GM12872 (cell line): Measurements from ENCODE around the gene PDCD2.

Source experiments
- TF ChIP-seq, protein P1 (sequence below): IDR thresholded peaks from 3 replicates; pipeline ENCODE4 v1.5.1; 2011; ENCODE audit warnings: low read depth, mild to moderate bottlenecking, low read length, moderate library complexity; ENCODE audit not compliant: insufficient read depth

PDCD2 gene, protein sequence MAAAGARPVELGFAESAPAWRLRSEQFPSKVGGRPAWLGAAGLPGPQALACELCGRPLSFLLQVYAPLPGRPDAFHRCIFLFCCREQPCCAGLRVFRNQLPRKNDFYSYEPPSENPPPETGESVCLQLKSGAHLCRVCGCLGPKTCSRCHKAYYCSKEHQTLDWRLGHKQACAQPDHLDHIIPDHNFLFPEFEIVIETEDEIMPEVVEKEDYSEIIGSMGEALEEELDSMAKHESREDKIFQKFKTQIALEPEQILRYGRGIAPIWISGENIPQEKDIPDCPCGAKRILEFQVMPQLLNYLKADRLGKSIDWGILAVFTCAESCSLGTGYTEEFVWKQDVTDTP

DNA sequence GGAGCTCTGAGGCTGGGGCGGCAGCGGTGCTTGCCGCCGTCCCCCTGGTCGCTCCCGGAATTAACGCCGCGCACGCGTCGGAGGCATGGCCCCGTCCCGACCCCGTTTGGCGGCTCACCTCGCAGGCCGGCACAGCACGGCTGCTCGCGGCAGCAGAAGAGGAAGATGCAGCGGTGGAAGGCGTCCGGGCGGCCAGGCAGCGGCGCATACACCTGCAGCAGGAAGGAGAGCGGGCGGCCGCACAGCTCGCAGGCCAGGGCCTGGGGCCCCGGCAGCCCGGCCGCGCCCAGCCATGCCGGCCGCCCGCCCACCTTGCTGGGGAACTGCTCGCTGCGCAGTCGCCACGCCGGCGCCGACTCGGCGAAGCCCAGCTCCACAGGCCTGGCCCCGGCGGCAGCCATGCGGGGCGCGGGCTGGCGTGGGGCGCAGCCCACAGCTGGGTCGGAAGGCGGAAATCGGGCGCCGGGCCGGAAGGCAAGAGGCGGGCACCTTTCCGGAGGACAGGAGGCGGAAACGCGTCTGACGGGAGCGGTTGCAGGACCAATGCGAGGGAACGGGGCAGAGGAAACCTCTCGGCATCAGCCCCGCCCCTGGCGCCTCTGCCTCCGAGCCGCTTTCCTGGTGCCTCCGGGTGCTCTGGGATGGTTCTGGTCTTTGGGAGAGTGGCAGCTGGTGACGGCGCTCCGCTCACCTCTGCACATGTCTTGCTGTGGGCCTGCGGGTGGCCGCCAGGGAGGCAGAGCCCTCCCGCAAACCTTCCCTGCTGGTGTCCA, at the start of gene PDCD2:
TSS of gene PDCD2 (minus strand) at position 457 of the 773 bp plus-strand sequence. CDS start at position 401, 56 bp downstream.
- TF ChIP-seq, protein P1, sequence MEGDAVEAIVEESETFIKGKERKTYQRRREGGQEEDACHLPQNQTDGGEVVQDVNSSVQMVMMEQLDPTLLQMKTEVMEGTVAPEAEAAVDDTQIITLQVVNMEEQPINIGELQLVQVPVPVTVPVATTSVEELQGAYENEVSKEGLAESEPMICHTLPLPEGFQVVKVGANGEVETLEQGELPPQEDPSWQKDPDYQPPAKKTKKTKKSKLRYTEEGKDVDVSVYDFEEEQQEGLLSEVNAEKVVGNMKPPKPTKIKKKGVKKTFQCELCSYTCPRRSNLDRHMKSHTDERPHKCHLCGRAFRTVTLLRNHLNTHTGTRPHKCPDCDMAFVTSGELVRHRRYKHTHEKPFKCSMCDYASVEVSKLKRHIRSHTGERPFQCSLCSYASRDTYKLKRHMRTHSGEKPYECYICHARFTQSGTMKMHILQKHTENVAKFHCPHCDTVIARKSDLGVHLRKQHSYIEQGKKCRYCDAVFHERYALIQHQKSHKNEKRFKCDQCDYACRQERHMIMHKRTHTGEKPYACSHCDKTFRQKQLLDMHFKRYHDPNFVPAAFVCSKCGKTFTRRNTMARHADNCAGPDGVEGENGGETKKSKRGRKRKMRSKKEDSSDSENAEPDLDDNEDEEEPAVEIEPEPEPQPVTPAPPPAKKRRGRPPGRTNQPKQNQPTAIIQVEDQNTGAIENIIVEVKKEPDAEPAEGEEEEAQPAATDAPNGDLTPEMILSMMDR: no peak

DNA sequence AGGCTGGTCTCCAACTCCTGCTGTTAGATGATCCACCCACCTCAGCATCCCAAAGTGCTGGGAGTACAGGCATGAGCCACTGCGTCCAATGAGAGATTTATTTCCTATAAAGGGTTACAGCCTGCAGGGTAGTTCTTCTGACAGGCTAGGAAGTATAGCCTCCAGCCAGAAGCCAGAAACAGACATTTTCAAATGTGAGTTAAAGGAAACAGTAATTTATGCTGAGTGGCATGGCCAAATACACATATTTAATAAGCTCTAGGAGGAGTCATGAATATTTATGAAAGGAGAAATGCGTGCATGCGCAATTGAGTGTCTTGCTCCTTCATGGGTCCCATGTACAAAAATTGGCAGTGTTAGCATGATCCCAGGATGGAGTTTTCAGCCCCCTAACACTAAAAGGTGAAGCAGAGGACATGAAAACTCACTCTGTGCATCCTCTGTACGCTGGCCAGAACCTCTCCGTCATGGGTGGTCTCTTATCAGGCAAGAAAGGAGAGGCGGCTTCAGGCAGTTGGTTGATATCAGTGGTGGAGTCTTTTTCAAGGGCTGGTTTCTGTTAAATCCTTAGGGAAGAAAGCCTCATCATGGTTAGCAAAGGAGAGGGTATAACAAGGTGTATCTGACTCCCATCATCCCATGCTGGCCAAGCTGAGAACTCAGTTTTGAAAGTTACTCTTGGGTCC, 21.3 kb upstream of the PDCD2 start:
- TF ChIP-seq, protein P1: no peak

DNA sequence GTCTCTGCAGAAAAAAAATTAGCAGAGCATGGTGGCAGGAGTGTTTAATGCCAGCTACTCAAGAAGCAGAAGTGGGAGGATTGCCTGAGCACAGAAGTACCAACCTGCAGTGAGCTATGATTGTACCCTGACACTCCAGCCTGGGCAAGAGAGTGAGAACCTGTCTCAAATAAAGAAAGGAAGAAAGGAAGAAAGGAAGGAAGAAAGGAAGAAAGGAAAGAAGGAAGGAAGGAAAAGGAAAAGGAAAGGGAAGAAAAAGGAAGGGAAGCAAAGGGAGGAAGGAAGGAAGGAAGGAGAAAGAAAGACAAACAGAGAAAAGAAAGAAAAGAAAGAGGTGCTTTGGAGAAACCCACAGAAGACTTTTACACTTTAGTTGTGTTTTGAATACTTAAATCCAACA, 12.8 kb upstream of the PDCD2 start:
- TF ChIP-seq, protein P1: no peak

DNA sequence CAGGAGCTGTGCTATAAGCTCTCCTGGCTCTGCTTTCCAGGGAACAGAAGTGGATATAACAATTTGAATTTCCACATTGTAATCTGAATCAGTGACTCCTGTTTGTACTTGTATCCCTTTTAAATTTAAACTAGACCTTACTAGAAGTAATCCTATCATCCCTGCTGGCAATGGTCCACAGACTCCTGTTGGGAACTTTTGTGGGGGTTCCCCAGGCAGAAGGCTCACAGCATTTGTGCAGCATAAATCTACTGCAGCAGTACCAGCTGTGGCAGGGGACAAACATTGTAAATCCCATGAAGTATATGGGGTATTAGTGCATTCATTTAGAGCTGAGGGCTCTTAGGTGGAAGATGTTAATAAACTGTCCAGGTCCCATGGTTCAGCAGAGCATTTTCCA, 12.0 kb upstream of the PDCD2 start:
- TF ChIP-seq, protein P1: no peak

DNA sequence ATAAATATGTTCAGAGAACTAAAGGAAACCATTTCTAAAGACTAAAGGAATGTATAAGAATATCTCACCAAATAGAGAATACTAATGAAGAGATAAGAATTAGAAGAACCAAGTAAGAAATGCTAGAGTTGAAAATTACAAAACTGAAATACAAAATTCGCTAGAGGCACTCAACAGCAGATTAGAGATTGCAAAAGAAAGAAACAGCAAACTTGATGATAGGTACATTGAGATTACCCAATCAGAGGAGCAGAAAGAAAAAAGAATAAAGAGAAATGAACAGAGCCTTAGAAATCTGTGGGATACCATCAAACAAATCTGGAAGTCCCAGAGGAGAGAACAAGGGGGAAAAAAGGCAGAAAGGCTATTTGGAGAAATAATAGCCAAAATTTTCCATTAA, 6.3 kb upstream of the PDCD2 start:
- TF ChIP-seq, protein P1: no peak

DNA sequence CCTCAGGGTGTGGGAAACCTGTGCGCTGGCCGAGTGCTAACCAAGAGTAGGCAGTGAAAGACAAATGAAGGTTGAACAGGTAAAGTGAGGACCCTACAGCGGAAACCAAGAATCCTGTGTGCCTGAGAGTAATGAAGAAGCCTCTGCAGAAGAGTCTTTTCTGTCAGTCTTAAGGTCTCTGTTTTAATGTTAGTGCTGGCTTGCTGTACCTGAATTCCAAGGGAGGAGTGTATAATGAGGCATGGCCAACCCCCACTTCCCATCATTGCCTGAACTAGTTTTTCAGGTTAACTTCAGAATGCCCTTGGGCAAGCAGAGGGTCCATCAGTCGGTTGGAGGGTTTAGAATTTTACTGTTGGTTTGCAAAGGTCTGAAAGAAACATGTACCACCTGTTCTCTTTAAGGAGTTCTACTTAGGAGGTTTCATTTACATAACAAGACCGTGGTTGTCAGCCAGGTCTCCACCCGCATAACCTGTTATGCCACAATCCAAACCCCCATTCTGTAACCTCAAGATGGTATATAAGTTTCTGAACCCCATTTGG, 589 bp upstream of the PDCD2 start:
- TF ChIP-seq, protein P1: no peak

DNA sequence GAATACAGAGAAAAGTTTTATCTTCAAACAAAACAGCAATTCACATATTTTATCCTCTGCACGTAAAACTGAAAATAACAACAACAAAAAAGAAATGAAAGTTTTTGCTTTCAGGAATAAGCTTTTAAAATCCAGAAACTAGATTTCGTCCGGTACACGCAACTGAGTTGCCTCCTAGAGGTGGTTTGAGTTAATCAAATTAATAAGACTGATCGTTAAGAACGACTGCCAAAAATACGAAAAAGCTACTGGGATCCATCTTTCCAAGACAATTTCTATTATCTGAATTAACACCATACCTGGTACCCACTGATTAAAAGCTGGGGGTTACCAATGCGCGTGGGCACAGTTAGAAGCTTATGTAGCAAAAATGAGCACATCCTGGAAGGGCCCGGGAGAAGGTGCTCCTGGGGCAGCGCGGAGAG, 669 bp downstream of the PDCD2 start:
- TF ChIP-seq, protein P1: no peak
